GM23248 (cell line): ENCODE measurements around the gene TMEM26.

Source experiments
- EZH2 ChIP-seq: fragments of 200-600 bp; sonication (generic); IDR thresholded peaks from 2 replicates; pipeline ENCODE4 v1.6.1; 2018; ENCODE audit warnings: antibody characterized with exemption, mild to moderate bottlenecking; ENCODE audit not compliant: insufficient read depth, poor library complexity, severe bottlenecking
- EZH2phosphoT487 ChIP-seq: fragments of 200-600 bp; sonication (generic); IDR thresholded peaks from 2 replicates; pipeline ENCODE4 v1.6.1; 2018; ENCODE audit warnings: antibody characterized with exemption, moderate library complexity, mild to moderate bottlenecking, low read depth; ENCODE audit not compliant: insufficient read depth

GRCh38 chr10:61364619-61365018 lies 88.6 kb downstream of the TMEM26 start:
- no peak for TF ChIP-seq EZH2
- TF ChIP-seq EZH2phosphoT487 = no peak
